K562 (cell line): Measurements from ENCODE around the gene BRPF1. TPM values are rescaled to one million over a fixed set of nuclear protein-coding genes. Genes with fewer than 3 reads are reported as not detected.

Experiments used
- ARID4B ChIP-seq: sonication (generic); formaldehyde crosslinking; IDR thresholded peaks from 2 replicates; pipeline ENCODE4 v1.8.0; 2022; ENCODE audit warnings: mild to moderate bottlenecking, missing genetic modification reagents
- CTCF ChIP-seq, 3 experiments: IDR thresholded peaks in 2 of 3; conservative IDR thresholded peaks in 1 of 3; 2 replicates each; pipeline ENCODE4 v1.5.1; 2011 to 2012; ENCODE audit warnings: low read length in 3 of 3, mild to moderate bottlenecking in 3 of 3, control low read depth in 2 of 3, improper control_type of control experiment in 1 of 3, inconsistent platforms in 1 of 3, low read depth in 1 of 3, mixed read lengths in 1 of 3, moderate library complexity in 1 of 3; ENCODE audit not compliant: insufficient read depth in 2 of 3
- KAT7 ChIP-seq: sonication (generic); formaldehyde crosslinking; IDR thresholded peaks from 2 replicates; pipeline ENCODE4 v1.8.0; 2022; ENCODE audit warnings: missing genetic modification reagents, mild to moderate bottlenecking, borderline replicate concordance
- LCOR ChIP-seq: sonication (generic); formaldehyde crosslinking; IDR thresholded peaks from 2 replicates; pipeline ENCODE4 v1.8.0; 2022; ENCODE audit warnings: mild to moderate bottlenecking, missing genetic modification reagents
- PHF20 ChIP-seq: fragments of 450-650 bp; IDR thresholded peaks from 2 replicates; pipeline ENCODE4 v1.6.1; 2018; ENCODE audit not compliant: partially characterized antibody
- RBM39 ChIP-seq: fragments of 200-400 bp; formaldehyde crosslinking; optimal IDR thresholded peaks from 2 replicates; pipeline ENCODE3; 2018; ENCODE audit warnings: low read depth, low read length
- RREB1 ChIP-seq: fragments of 250-450 bp; sonication (Bioruptor Pico); IDR thresholded peaks from 2 replicates; pipeline ENCODE4 v1.4.0; 2020
- SREBF1 ChIP-seq: fragments of 150-350 bp; IDR thresholded peaks from 2 replicates; pipeline ENCODE4 v1.6.1; 2014; ENCODE audit warnings: antibody characterized with exemption, low read depth, low read length, borderline replicate concordance
- TBL1XR1 ChIP-seq, 2 experiments: IDR thresholded peaks; 2 replicates each; pipeline ENCODE4 v1.6.1; 2012; ENCODE audit warnings: improper control_type of control experiment in 2 of 2, low read length in 2 of 2, mild to moderate bottlenecking in 1 of 2
- TGIF2 ChIP-seq: sonication (generic); formaldehyde crosslinking; IDR thresholded peaks from 2 replicates; pipeline ENCODE4 v1.8.1; 2022; ENCODE audit warnings: mild to moderate bottlenecking, missing genetic modification reagents, moderate library complexity
- TOE1 ChIP-seq, 2 experiments: fragments of 450-650 bp in 1 of 2; sonication (generic) in 1 of 2; formaldehyde crosslinking in 1 of 2; IDR thresholded peaks; 2 replicates each; pipeline versions ENCODE4 v1.7.1 to v1.8.0; 2016 to 2022; ENCODE audit warnings: borderline replicate concordance in 2 of 2, mild to moderate bottlenecking in 2 of 2, antibody characterized with exemption in 1 of 2, inconsistent platforms in 1 of 2, low read depth in 1 of 2, missing genetic modification reagents in 1 of 2, moderate library complexity in 1 of 2
- ZNF707 ChIP-seq: fragments of 250-450 bp; sonication (Bioruptor Pico); conservative IDR thresholded peaks from 2 replicates; pipeline ENCODE4 v1.8.0; 2022; ENCODE audit warnings: inconsistent platforms, mild to moderate bottlenecking, moderate library complexity
- polyA plus RNA-seq, 8 experiments: library from polyadenylated mRNA; depleted of rRNA in 4 of 8; stranded (reverse) in 5 of 8; unstranded in 3 of 8; fragments of >200 nt; fragmentation: Nextera tagmentation in 2 of 8; fragmentation: Illumina TruSeq in 1 of 8; extraction: Ambion mirVana in 2 of 8; extraction: Trizol in 1 of 8; gene quantifications; 2 replicates each; pipeline versions ENCODE4 v1.2.1 to v1.2.3, GENCODE V29; 2011 to 2014; ENCODE audit warnings: inconsistent platforms in 1 of 8, missing spikeins in 1 of 8
- total RNA-seq, 7 experiments: library from RNA; depleted of rRNA in 6 of 7; stranded (reverse); fragments of >200 nt in 6 of 7; fragmentation: Illumina TruSeq in 2 of 7; extraction: Trizol in 2 of 7; gene quantifications; 2 replicates each; pipeline versions ENCODE4 v1.2.1 to v1.2.3, GENCODE V29; 2011 to 2021; ENCODE audit warnings: low replicate concordance in 1 of 7

The BRPF1 gene
- total and polyA plus RNA-seq, 9 of the 15 experiments (the other 6 are each of a cell fraction or from before 2014, with no cell fraction given): 1.1 to 40.2 (median 23.5) TPM

- TF ChIP-seq RREB1 (CRISPR knock-in tag) (0 out of 2 replicates have a peak, but pooled peaks have one; percentile 59), TGIF2 (0 out of 2 replicates have a peak, but pooled peaks have one; percentile 66), SREBF1 (no peak), KAT7 (peak; percentile 94; the same call in 1 of the 2 replicates), PHF20 (peak; percentile 85), LCOR (CRISPR knock-in tag) (peak; percentile 86), TBL1XR1 (IDR thresholded peaks at IDR 0.05; ENCODE audit: low read length in 2 of 2) (peak in 1 of 2 experiments; percentile 31; a peak in 1 of 4 replicates), RBM39 (no peak), ZNF707 (CRISPR knock-in tag) (no peak), ARID4B (CRISPR knock-in tag) (peak; percentile 34; the same call in 1 of the 2 replicates), CTCF (IDR thresholded peaks at IDR 0.05 in 2 of 3, conservative IDR thresholded peaks at IDR 0.05 in 1 of 3; ENCODE audit: insufficient read depth in 2 of 3, low read depth in 1 of 3, low read length in 3 of 3) (peak in 1 of 3 experiments; percentile 3; a peak in 1 of 6 replicates), TOE1 (IDR thresholded peaks at IDR 0.05; ENCODE audit: borderline replicate concordance) (peak; percentile 92), TOE1 (CRISPR knock-in tag; IDR thresholded peaks at IDR 0.05; ENCODE audit: borderline replicate concordance, low read depth) (no peak)
Measured at GRCh38 chr3:9731206-9732079, at the start of gene BRPF1 (continued).
